ENCODE data around the gene TENM3. TPM values are rescaled to one million over a fixed set of nuclear protein-coding genes. Genes with fewer than 3 reads are reported as not detected.

Gene TENM3
- polyA plus RNA-seq, 1 of the 3 experiments (the other 2 are of a cell fraction): 10.4 TPM

DNA sequence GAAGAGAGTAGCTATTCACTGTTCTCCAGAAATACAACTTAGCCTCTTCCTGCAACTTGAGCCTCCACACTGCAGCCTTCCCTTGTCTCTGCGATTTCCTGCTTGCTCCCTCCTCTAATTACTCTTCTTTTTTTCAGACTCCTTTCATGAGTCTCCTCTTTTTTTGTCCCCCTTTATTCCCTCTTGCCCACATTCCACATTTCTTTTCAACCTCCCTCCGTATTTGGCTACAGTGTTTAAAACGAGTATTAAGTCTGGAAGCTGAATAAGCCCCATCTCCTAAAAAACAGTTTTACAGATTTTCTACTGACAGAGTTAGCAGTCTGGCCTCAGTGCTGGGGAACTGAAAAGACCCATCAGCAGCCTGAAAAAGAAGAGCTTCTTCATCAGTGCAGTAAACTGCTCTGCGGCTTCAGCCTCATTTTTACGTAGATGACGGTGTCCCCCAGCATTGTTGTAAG, 141.5 kb downstream of the TENM3 start:
- no peaks in the 10 kb centered on the region for H3F3A ChIP-seq (replicated peaks; ENCODE audit: insufficient read depth)
- H3K4me2 ChIP-seq: no peak overlapping the region
- H3K9me3 ChIP-seq: no peaks in the 10 kb centered on the region
- no peak overlapping the region for H2AFZ ChIP-seq (ENCODE audit: low read depth)
- no peaks in the 10 kb centered on the region for H3K27me3 ChIP-seq (ENCODE audit: insufficient read depth)
- H3K36me3 ChIP-seq (replicated peaks in 1 of 2; ENCODE audit: control insufficient read depth in 1 of 2, insufficient read depth in 2 of 2, low read length in 1 of 2): no peaks in the 10 kb centered on the region
- H3K79me2 ChIP-seq (ENCODE audit: insufficient read depth): no peaks in the 10 kb centered on the region
- ChIA-PET POLR2A (no interaction called here), CTCF (no interaction called here)
- TF ChIP-seq MXI1 (IDR thresholded peaks at IDR 0.05; ENCODE audit: low read depth, low read length): no peak
- TF ChIP-seq, protein P1, sequence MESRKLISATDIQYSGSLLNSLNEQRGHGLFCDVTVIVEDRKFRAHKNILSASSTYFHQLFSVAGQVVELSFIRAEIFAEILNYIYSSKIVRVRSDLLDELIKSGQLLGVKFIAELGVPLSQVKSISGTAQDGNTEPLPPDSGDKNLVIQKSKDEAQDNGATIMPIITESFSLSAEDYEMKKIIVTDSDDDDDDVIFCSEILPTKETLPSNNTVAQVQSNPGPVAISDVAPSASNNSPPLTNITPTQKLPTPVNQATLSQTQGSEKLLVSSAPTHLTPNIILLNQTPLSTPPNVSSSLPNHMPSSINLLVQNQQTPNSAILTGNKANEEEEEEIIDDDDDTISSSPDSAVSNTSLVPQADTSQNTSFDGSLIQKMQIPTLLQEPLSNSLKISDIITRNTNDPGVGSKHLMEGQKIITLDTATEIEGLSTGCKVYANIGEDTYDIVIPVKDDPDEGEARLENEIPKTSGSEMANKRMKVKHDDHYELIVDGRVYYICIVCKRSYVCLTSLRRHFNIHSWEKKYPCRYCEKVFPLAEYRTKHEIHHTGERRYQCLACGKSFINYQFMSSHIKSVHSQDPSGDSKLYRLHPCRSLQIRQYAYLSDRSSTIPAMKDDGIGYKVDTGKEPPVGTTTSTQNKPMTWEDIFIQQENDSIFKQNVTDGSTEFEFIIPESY (IDR thresholded peaks at IDR 0.05; ENCODE audit: borderline replicate concordance, low read depth): no peak
- TF ChIP-seq MEF2A (IDR thresholded peaks at IDR 0.05; ENCODE audit: borderline replicate concordance, low read depth): no peak
- no peak for TF ChIP-seq GATA2 (CRISPR knock-in tag; IDR thresholded peaks at IDR 0.05)
- TF ChIP-seq JUND (IDR thresholded peaks at IDR 0.05): no peak
- no peak for TF ChIP-seq TEAD4 (IDR thresholded peaks at IDR 0.05; ENCODE audit: borderline replicate concordance, insufficient read depth)
- no peak for TF ChIP-seq ELF1 (IDR thresholded peaks at IDR 0.05)
- no peak for TF ChIP-seq TCF12 (IDR thresholded peaks at IDR 0.05)
- no peak for TF ChIP-seq NFIC (IDR thresholded peaks at IDR 0.05; ENCODE audit: borderline replicate concordance)
- no peaks in the 10 kb centered on the region for H4K20me1 ChIP-seq (ENCODE audit: insufficient read depth)
- no peaks in the 10 kb centered on the region for H3K4me1 ChIP-seq (ENCODE audit: control insufficient read depth in 1 of 2, insufficient read depth in 2 of 2, low read depth in 1 of 2, low read length in 1 of 2)
- no peak overlapping the region for H3K9ac ChIP-seq
- DNase-seq: no peak
- H3K4me3 ChIP-seq (ENCODE audit: low read depth in 2 of 2, low read length in 1 of 2): no peak overlapping the region
- no peak overlapping the region for H3K27ac ChIP-seq (ENCODE audit: low read depth in 2 of 2, low read length in 1 of 2)
- no peaks in the 10 kb centered on the region for H3K9me2 ChIP-seq
- WGBS (ENCODE audit: low lambda C conversion rate): 81% methylated on average over 6 of the region's 6 CpGs

DNA sequence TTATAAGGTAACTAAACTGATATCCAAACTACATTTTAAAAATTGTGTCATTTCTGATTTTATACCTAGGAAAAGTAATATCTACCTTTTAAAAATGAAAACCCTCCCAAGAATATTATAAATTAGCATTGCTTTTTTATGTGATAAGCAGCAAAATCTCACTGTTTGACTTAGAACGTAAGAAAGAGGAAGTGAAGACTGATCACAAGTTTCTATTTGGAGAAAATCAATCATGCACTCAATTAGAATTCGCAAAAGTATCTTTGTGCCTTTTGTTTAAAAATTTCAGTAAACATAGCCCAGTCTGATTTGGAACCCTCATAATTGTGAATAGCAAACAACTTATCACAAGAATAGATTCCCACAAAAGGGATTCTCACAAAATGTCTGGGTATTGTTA, 142.7 kb downstream of the TENM3 start:
- no peaks in the 10 kb centered on the region for H3K36me3 ChIP-seq (replicated peaks in 1 of 2; ENCODE audit: control insufficient read depth in 1 of 2, insufficient read depth in 2 of 2, low read length in 1 of 2)
- H3K27ac ChIP-seq (ENCODE audit: low read depth in 2 of 2, low read length in 1 of 2): no peak overlapping the region
- no peak for DNase-seq
- ChIA-PET POLR2A (no interaction called here), CTCF (interaction anchor here (0.7 kb wide), 1 partner anchor 394 kb away, joined by 3 read pairs; no protein-coding TSS in a partner anchor)
- no peak overlapping the region for H2AFZ ChIP-seq (ENCODE audit: low read depth)
- H3K4me2 ChIP-seq: no peak overlapping the region
- H3K9ac ChIP-seq: no peak overlapping the region
- TF ChIP-seq, protein P2, sequence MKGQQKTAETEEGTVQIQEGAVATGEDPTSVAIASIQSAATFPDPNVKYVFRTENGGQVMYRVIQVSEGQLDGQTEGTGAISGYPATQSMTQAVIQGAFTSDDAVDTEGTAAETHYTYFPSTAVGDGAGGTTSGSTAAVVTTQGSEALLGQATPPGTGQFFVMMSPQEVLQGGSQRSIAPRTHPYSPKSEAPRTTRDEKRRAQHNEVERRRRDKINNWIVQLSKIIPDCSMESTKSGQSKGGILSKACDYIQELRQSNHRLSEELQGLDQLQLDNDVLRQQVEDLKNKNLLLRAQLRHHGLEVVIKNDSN (IDR thresholded peaks at IDR 0.05; ENCODE audit: borderline replicate concordance, low read depth): no peak
- TF ChIP-seq TCF12 (IDR thresholded peaks at IDR 0.05) (no peak), MEF2A (IDR thresholded peaks at IDR 0.05; ENCODE audit: borderline replicate concordance, low read depth) (no peak), RAD21 (IDR thresholded peaks at IDR 0.05; ENCODE audit: low read length) (no peak), EP300 (IDR thresholded peaks at IDR 0.05; ENCODE audit: borderline replicate concordance in 1 of 2, low read depth in 1 of 2, low read length in 1 of 2) (no peak), FOXM1 (IDR thresholded peaks at IDR 0.05; ENCODE audit: low read depth) (no peak), CHD2 (IDR thresholded peaks at IDR 0.05; ENCODE audit: low read length, partially characterized antibody) (no peak), YY1 (IDR thresholded peaks at IDR 0.05; ENCODE audit: low read depth) (no peak)
- TF ChIP-seq, protein P1 (IDR thresholded peaks at IDR 0.05; ENCODE audit: borderline replicate concordance, low read depth): no peak
- TF ChIP-seq, protein P3, sequence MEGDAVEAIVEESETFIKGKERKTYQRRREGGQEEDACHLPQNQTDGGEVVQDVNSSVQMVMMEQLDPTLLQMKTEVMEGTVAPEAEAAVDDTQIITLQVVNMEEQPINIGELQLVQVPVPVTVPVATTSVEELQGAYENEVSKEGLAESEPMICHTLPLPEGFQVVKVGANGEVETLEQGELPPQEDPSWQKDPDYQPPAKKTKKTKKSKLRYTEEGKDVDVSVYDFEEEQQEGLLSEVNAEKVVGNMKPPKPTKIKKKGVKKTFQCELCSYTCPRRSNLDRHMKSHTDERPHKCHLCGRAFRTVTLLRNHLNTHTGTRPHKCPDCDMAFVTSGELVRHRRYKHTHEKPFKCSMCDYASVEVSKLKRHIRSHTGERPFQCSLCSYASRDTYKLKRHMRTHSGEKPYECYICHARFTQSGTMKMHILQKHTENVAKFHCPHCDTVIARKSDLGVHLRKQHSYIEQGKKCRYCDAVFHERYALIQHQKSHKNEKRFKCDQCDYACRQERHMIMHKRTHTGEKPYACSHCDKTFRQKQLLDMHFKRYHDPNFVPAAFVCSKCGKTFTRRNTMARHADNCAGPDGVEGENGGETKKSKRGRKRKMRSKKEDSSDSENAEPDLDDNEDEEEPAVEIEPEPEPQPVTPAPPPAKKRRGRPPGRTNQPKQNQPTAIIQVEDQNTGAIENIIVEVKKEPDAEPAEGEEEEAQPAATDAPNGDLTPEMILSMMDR (IDR thresholded peaks at IDR 0.05): no peak
- TF ChIP-seq, protein P4, sequence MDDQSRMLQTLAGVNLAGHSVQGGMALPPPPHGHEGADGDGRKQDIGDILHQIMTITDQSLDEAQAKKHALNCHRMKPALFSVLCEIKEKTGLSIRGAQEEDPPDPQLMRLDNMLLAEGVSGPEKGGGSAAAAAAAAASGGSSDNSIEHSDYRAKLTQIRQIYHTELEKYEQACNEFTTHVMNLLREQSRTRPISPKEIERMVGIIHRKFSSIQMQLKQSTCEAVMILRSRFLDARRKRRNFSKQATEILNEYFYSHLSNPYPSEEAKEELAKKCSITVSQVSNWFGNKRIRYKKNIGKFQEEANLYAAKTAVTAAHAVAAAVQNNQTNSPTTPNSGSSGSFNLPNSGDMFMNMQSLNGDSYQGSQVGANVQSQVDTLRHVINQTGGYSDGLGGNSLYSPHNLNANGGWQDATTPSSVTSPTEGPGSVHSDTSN (IDR thresholded peaks at IDR 0.05): no peak
- TF ChIP-seq, protein P5, sequence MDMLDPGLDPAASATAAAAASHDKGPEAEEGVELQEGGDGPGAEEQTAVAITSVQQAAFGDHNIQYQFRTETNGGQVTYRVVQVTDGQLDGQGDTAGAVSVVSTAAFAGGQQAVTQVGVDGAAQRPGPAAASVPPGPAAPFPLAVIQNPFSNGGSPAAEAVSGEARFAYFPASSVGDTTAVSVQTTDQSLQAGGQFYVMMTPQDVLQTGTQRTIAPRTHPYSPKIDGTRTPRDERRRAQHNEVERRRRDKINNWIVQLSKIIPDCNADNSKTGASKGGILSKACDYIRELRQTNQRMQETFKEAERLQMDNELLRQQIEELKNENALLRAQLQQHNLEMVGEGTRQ (IDR thresholded peaks at IDR 0.05; ENCODE audit: borderline replicate concordance, low read depth, low read length): no peak
- WGBS (ENCODE audit: low lambda C conversion rate): 82% methylated on average over 2 of the region's 2 CpGs
- no peak overlapping the region for H3K4me3 ChIP-seq (ENCODE audit: low read depth in 2 of 2, low read length in 1 of 2)
- H3K79me2 ChIP-seq (ENCODE audit: insufficient read depth): no peaks in the 10 kb centered on the region
- no peaks in the 10 kb centered on the region for H3F3A ChIP-seq (replicated peaks; ENCODE audit: insufficient read depth)
- no peaks in the 10 kb centered on the region for H3K27me3 ChIP-seq (ENCODE audit: insufficient read depth)
- H3K9me3 ChIP-seq: no peaks in the 10 kb centered on the region
- H3K4me1 ChIP-seq (ENCODE audit: control insufficient read depth in 1 of 2, insufficient read depth in 2 of 2, low read depth in 1 of 2, low read length in 1 of 2): peaks cover 0 to 6% of the 10 kb centered on the region in 2 experiments; a peak in 2 of 4 replicates
- no peaks in the 10 kb centered on the region for H4K20me1 ChIP-seq (ENCODE audit: insufficient read depth)
- H3K9me2 ChIP-seq: no peaks in the 10 kb centered on the region
